NCI-H748 (cell line): ENCODE data around the gene CD300A.
"Not testable (repeated sequence)": the region's sequence is repeated elsewhere in the genome, so short reads cannot be mapped to it uniquely, and the experiment has no call there.

ENCODE experiments used
- DNase-seq: peaks from one replicate; lab custom pipeline; 2025; ENCODE audit not compliant: unreplicated experiment; lab: John Stamatoyannopoulos, UW

Gene CD300A

GRCh38 chr17:74516561-74517328 is 50.3 kb downstream of the CD300A start:
- DNase-seq: no peak

DNA sequence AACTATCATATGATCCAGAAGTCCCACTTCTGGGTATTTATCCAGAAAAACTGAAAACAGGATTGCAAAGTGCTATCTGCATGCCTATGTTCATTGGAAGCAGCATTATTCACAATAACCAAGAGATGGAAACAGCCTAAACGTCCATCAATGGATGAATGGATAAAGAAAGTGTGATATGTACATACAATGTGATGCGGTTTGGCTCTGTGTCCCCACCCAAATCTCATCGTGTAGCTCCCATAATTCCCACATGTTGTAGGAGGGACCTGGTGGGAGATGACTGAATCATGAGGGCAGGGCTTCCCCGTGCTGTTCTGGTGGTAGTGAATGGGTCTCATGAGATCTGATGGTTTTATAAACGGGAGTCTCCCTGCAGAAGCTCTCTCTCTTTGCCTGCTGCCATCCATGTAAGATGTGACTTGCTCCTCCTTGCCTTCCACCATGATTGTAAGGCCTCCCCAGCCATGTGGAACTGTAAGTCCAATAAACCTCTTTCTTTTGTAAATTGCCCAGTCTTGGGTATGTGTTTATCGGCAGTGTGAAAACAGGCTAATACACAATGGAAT is 52.1 kb downstream of the CD300A start:
- not testable (repeated sequence) for DNase-seq

GRCh38 chr17:74520016-74520434 is 53.6 kb downstream of the CD300A start:
- no peak for DNase-seq

GRCh38 chr17:74520790-74521480 is 54.5 kb downstream of the CD300A start:
- DNase-seq: no peak

DNA sequence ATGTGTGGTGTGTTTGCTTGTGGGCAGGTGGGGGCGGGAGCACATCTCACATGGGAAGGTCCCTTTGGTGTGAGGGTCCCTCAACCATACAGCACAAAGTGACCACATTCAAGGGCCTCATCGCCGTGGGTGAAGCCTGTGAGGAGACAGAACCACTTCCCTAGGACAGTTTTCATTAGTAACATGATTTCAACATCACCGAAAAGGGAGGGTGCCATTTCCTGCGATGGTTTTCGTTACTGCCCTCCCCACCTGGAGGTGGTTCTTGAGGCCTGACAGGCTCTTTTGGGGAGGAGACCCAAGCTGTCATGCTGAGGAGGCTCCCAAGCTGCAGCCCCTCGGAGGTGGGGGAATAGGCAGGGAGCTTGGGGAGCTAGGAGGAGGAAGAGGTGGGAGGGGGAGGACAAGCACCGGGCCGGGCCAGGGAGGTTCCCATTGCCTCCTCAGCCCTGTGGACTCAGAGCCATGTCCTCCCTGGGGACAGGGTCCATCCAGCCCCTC is 55.3 kb downstream of the CD300A start:
- no peak for DNase-seq

DNA sequence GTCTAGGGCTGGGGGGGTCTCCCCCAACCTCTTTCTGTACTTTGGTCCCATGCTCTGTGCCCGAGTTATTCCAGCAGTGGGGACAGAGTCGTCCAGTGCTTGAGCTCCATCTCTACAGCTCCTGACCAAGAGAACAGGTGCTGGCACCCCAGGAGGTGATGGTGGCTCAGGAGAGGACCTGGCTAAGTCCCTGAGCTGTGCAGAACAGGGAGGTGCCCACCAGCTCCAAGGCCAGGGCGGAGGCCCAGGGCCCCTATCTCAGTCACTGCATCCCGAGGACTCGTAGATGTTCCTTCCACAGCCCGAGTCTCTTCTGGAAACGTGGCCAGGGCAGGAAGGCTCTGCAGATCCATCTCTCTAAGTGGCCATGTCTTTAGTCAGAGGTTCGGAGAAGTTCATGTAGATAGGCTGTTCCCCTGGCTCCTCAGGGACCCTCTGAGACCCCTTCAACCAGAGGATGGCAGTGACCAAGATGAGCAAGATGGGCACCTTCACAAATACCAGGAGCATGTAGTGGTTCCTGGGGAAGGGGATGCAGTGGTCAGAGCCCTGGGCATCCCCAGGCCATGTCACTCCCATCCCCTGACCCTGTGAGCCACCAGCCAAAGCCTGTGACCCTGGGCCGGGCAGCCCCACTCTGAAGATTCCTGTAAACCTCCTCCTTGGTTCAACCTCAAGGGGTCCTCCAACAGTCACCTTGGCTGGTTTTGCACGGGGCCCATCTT is 56.1 kb downstream of the CD300A start:
- no peak for DNase-seq

- DNase-seq: no peak
Observed at GRCh38 chr17:74523308-74523707, 56.9 kb downstream of the CD300A start.

- DNase-seq: no peak
Observed at GRCh38 chr17:74524653-74525464, 58.4 kb downstream of the CD300A start.

DNA sequence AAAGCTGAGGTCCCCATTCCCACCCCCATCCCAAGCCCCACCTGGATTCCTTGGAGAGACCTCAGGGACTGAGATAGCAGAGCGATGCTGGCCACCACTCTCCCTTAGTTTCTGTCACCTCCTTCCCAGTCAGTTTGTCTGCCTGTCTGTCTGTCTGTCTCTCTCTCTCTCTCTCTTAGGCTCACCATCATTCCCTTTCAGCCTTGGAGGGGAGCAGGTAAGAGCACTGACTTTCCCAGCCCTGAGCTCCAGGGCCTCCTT is 59.0 kb downstream of the CD300A start:
- no peak for DNase-seq

DNA sequence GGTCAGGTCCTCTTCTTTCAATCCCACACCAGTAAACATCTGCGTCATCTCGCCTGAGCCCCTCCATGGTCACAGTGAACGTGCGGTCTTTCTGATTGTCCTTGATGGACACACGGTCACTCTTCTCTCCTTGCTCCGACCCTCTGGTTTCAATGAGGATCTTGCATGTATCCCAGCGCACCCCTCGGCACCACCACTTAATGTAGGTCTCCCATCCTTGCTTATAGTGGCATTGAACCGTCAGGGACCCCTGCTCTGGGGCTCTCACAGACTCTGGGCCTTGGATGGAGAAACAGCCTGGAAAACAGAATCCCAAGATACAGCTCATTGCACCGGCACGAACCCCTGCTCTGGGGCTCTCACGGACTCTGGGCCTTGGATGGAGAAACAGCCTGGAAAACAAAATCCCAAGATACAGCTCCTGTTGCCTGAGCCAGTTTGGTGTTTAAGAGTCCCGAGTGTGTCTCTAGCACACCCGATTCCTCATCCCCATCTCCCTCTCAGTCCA is 59.4 kb downstream of the CD300A start:
- no peak for DNase-seq

GRCh38 chr17:74526681-74527080 is 60.2 kb downstream of the CD300A start:
- no peak for DNase-seq

- no peak for DNase-seq
Observed at GRCh38 chr17:74527081-74527480, 60.6 kb downstream of the CD300A start.

- DNase-seq: no peak
Observed at GRCh38 chr17:74527756-74528155, 61.3 kb downstream of the CD300A start.

- no peak for DNase-seq
Observed at GRCh38 chr17:74528491-74529199, 62.2 kb downstream of the CD300A start.

GRCh38 chr17:74529243-74529642 is 62.8 kb downstream of the CD300A start:
- no peak for DNase-seq

GRCh38 chr17:74530831-74531150 is 64.4 kb downstream of the CD300A start:
- no peak for DNase-seq

GRCh38 chr17:74531231-74531761 is 64.9 kb downstream of the CD300A start, which contains the start of gene CD300LB:
Gene CD300LB, minus strand, starts transcription at chr17:74531475. Its CDS starts 125 bp downstream, at chr17:74531350.
- DNase-seq: no peak

- DNase-seq: no peak
Observed at GRCh38 chr17:74532115-74532514, 65.7 kb downstream of the CD300A start.
